HepG2 (cell line): Measurements from ENCODE around the gene CACNG7. TPM values are rescaled to one million over a fixed set of nuclear protein-coding genes. Genes with fewer than 3 reads are reported as not detected.
A peak's percentile ranks its signal among the peaks of the same experiment; 100 is the strongest.

Experiments
- KMT2B ChIP-seq: IDR thresholded peaks from 2 replicates; pipeline ENCODE4 v1.6.1; 2016; ENCODE audit warnings: missing genetic modification reagents, missing compliant biosample characterization
- MIER2 ChIP-seq: IDR thresholded peaks from 2 replicates; pipeline ENCODE4 v1.6.1; 2016; ENCODE audit warnings: missing biosample characterization, missing genetic modification reagents
- MXI1 ChIP-seq: IDR thresholded peaks from 3 replicates; pipeline ENCODE4 v1.6.1; 2012; ENCODE audit warnings: low read depth, low read length, inconsistent platforms, borderline replicate concordance
- PITX1 ChIP-seq: sonication (generic); formaldehyde crosslinking; IDR thresholded peaks from 2 replicates; pipeline ENCODE4 v1.5.1; 2020; ENCODE audit warnings: mild to moderate bottlenecking, missing genetic modification reagents
- PRPF4 ChIP-seq: fragments of 200-400 bp; formaldehyde crosslinking; IDR thresholded peaks from 2 replicates; pipeline ENCODE4 v1.6.1; 2016; ENCODE audit warnings: low read length, low read depth; ENCODE audit not compliant: poor library complexity, severe bottlenecking
- RFXANK ChIP-seq: IDR thresholded peaks from 2 replicates; pipeline ENCODE4 v1.6.1; 2016
- SAP130 ChIP-seq: IDR thresholded peaks from 2 replicates; pipeline ENCODE4 v1.6.1; 2016; ENCODE audit warnings: low read depth
- TGIF2 ChIP-seq: IDR thresholded peaks from 2 replicates; pipeline ENCODE4 v1.6.1; 2016; ENCODE audit warnings: control low read depth, missing compliant biosample characterization
- ZFY ChIP-seq: sonication (generic); formaldehyde crosslinking; IDR thresholded peaks from 2 replicates; pipeline ENCODE4 v1.4.0; 2020; ENCODE audit warnings: missing genetic modification reagents
- ZNF224 ChIP-seq: sonication (generic); formaldehyde crosslinking; IDR thresholded peaks from 2 replicates; pipeline ENCODE4 v1.5.0; 2020; ENCODE audit warnings: mild to moderate bottlenecking, missing genetic modification reagents
- ZNF441 ChIP-seq: sonication (generic); formaldehyde crosslinking; IDR thresholded peaks from 2 replicates; pipeline ENCODE4 v1.7.0; 2021; ENCODE audit warnings: missing genetic modification reagents, borderline replicate concordance
- ZNF761 ChIP-seq: sonication (generic); formaldehyde crosslinking; conservative IDR thresholded peaks from 2 replicates; pipeline ENCODE4 v1.4.0; 2020; ENCODE audit warnings: mild to moderate bottlenecking, missing genetic modification reagents
- ZNF781 ChIP-seq: sonication (generic); formaldehyde crosslinking; IDR thresholded peaks from 2 replicates; pipeline ENCODE4 v1.5.1; 2020; ENCODE audit warnings: borderline replicate concordance, mild to moderate bottlenecking, missing genetic modification reagents; ENCODE audit errors: not compliant biosample characterization
- polyA plus RNA-seq, 8 experiments: library from polyadenylated mRNA; depleted of rRNA in 3 of 8; stranded (reverse) in 7 of 8; unstranded in 1 of 8; fragments of >200 nt; fragmentation: Illumina TruSeq in 4 of 8; extraction: Trizol in 4 of 8; gene quantifications; 2 replicates each; pipeline versions ENCODE4 v1.2.1 to v1.2.3, GENCODE V29; 2011 to 2016; ENCODE audit warnings: low read depth in 4 of 8, missing spikeins in 1 of 8, mixed read lengths in 1 of 8; ENCODE audit not compliant: insufficient read depth in 1 of 8
- total RNA-seq, 5 experiments: library from RNA; depleted of rRNA; stranded (reverse); fragments of >200 nt; fragmentation: Illumina TruSeq; extraction: Trizol; gene quantifications; 2 replicates each; pipeline ENCODE4 v1.2.3, GENCODE V29; 2016; ENCODE audit warnings: low read depth in 1 of 5
- TF ChIP-seq, protein P1 (sequence below): sonication (generic); formaldehyde crosslinking; IDR thresholded peaks from 2 replicates; pipeline ENCODE4 v1.4.0; 2020; ENCODE audit warnings: mild to moderate bottlenecking, missing genetic modification reagents
- TF ChIP-seq, protein P2 (sequence below): IDR thresholded peaks from 2 replicates; pipeline ENCODE4 v1.4.0; 2020; ENCODE audit warnings: mild to moderate bottlenecking, missing genetic modification reagents
- TF ChIP-seq, protein P3 (sequence below): sonication (generic); formaldehyde crosslinking; IDR thresholded peaks from 2 replicates; pipeline ENCODE4 v1.4.0; 2020; ENCODE audit warnings: missing genetic modification reagents, mild to moderate bottlenecking, borderline replicate concordance
- TF ChIP-seq, protein P4 (sequence below): sonication (generic); formaldehyde crosslinking; conservative IDR thresholded peaks from 2 replicates; pipeline ENCODE4 v1.4.0; 2020; ENCODE audit warnings: missing genetic modification reagents

CACNG7 gene
- total and polyA plus RNA-seq, 2 of the 13 experiments (the other 11 are each of a cell fraction or from before 2014, with no cell fraction given) = not detected

DNA sequence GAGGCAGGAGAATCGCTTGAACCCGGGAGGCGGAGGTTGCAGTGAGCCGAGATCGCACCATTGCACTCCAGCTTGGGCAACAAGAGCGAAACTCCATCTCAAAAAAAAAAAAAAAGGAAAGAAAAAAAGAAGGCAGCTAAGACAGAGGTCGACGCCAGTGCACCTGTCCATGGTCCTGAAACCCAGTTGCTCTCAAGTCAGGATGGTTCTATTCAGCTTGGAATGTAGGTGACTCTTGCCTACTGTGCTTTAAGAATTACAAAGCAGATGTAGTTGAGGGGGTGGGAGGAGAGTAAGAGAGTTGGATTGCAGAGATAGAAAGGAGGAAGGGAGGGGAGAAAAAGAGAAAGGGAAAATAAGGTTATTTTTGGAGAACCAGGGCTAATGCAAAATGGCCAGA lies 18.7 kb downstream of the CACNG7 start (continued):
- TF ChIP-seq, protein P1, sequence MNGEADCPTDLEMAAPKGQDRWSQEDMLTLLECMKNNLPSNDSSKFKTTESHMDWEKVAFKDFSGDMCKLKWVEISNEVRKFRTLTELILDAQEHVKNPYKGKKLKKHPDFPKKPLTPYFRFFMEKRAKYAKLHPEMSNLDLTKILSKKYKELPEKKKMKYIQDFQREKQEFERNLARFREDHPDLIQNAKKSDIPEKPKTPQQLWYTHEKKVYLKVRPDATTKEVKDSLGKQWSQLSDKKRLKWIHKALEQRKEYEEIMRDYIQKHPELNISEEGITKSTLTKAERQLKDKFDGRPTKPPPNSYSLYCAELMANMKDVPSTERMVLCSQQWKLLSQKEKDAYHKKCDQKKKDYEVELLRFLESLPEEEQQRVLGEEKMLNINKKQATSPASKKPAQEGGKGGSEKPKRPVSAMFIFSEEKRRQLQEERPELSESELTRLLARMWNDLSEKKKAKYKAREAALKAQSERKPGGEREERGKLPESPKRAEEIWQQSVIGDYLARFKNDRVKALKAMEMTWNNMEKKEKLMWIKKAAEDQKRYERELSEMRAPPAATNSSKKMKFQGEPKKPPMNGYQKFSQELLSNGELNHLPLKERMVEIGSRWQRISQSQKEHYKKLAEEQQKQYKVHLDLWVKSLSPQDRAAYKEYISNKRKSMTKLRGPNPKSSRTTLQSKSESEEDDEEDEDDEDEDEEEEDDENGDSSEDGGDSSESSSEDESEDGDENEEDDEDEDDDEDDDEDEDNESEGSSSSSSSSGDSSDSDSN (CRISPR knock-in tag) = no peak
- TF ChIP-seq PRPF4 (no peak), KMT2B (0 out of 2 replicates have a peak, but pooled peaks have one; percentile 37), ZFY (0 out of 2 replicates have a peak, but pooled peaks have one; percentile 13), RFXANK (CRISPR knock-in tag) (no peak), MIER2 (CRISPR knock-in tag) (peak; percentile 97), ZNF761 (no peak), ZNF441 (CRISPR knock-in tag) (peak; percentile 57; the same call in 1 of the 2 replicates), ZNF224 (CRISPR knock-in tag) (no peak), MXI1 (no peak), ZNF781 (CRISPR knock-in tag) (peak; percentile 43), TGIF2 (CRISPR knock-in tag) (peak; percentile 83; the same call in 1 of the 2 replicates), SAP130 (CRISPR knock-in tag) (peak; percentile 22; the same call in 1 of the 2 replicates), PITX1 (CRISPR knock-in tag) (no peak)
- TF ChIP-seq, protein P2, sequence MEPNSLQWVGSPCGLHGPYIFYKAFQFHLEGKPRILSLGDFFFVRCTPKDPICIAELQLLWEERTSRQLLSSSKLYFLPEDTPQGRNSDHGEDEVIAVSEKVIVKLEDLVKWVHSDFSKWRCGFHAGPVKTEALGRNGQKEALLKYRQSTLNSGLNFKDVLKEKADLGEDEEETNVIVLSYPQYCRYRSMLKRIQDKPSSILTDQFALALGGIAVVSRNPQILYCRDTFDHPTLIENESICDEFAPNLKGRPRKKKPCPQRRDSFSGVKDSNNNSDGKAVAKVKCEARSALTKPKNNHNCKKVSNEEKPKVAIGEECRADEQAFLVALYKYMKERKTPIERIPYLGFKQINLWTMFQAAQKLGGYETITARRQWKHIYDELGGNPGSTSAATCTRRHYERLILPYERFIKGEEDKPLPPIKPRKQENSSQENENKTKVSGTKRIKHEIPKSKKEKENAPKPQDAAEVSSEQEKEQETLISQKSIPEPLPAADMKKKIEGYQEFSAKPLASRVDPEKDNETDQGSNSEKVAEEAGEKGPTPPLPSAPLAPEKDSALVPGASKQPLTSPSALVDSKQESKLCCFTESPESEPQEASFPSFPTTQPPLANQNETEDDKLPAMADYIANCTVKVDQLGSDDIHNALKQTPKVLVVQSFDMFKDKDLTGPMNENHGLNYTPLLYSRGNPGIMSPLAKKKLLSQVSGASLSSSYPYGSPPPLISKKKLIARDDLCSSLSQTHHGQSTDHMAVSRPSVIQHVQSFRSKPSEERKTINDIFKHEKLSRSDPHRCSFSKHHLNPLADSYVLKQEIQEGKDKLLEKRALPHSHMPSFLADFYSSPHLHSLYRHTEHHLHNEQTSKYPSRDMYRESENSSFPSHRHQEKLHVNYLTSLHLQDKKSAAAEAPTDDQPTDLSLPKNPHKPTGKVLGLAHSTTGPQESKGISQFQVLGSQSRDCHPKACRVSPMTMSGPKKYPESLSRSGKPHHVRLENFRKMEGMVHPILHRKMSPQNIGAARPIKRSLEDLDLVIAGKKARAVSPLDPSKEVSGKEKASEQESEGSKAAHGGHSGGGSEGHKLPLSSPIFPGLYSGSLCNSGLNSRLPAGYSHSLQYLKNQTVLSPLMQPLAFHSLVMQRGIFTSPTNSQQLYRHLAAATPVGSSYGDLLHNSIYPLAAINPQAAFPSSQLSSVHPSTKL (CRISPR knock-in tag) = peak; percentile 11; the same call in 1 of the 2 replicates
- TF ChIP-seq, protein P3, sequence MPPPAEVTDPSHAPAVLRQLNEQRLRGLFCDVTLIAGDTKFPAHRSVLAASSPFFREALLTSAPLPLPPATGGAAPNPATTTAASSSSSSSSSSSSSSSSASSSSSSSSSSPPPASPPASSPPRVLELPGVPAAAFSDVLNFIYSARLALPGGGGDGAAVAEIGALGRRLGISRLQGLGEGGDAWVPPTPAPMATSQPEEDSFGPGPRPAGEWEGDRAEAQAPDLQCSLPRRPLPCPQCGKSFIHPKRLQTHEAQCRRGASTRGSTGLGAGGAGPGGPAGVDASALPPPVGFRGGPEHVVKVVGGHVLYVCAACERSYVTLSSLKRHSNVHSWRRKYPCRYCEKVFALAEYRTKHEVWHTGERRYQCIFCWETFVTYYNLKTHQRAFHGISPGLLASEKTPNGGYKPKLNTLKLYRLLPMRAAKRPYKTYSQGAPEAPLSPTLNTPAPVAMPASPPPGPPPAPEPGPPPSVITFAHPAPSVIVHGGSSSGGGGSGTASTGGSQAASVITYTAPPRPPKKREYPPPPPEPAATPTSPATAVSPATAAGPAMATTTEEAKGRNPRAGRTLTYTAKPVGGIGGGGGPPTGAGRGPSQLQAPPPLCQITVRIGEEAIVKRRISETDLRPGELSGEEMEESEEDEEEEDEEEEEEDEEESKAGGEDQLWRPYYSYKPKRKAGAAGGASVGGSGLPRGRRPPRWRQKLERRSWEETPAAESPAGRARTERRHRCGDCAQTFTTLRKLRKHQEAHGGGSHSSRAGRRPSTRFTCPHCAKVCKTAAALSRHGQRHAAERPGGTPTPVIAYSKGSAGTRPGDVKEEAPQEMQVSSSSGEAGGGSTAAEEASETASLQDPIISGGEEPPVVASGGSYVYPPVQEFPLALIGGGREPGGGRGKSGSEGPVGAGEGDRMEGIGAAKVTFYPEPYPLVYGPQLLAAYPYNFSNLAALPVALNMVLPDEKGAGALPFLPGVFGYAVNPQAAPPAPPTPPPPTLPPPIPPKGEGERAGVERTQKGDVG (CRISPR knock-in tag) = no peak
- TF ChIP-seq, protein P4, sequence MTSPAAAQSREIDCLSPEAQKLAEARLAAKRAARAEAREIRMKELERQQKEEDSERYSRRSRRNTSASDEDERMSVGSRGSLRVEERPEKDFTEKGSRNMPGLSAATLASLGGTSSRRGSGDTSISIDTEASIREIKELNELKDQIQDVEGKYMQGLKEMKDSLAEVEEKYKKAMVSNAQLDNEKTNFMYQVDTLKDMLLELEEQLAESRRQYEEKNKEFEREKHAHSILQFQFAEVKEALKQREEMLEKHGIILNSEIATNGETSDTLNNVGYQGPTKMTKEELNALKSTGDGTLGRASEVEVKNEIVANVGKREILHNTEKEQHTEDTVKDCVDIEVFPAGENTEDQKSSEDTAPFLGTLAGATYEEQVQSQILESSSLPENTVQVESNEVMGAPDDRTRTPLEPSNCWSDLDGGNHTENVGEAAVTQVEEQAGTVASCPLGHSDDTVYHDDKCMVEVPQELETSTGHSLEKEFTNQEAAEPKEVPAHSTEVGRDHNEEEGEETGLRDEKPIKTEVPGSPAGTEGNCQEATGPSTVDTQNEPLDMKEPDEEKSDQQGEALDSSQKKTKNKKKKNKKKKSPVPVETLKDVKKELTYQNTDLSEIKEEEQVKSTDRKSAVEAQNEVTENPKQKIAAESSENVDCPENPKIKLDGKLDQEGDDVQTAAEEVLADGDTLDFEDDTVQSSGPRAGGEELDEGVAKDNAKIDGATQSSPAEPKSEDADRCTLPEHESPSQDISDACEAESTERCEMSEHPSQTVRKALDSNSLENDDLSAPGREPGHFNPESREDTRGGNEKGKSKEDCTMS = no peak
